HUES48 (cell line): Measurements from ENCODE around the gene LINC00305.

Experiments
- H3K27ac ChIP-seq: one replicate; pipeline ENCODE4 v1.7.0; 2013; ENCODE audit warnings: low read depth, low read length, inconsistent platforms
- H3K27me3 ChIP-seq: 2 replicates; pipeline ENCODE4 v1.6.1; 2013; ENCODE audit warnings: mild to moderate bottlenecking, low read length; ENCODE audit not compliant: control insufficient read depth, insufficient read depth
- H3K36me3 ChIP-seq: 2 replicates; pipeline ENCODE4 v1.6.1; 2013; ENCODE audit warnings: low read length; ENCODE audit not compliant: control insufficient read depth, insufficient read depth
- H3K4me1 ChIP-seq: 2 replicates; pipeline ENCODE4 v1.6.1; 2013; ENCODE audit warnings: mild to moderate bottlenecking, low read length; ENCODE audit not compliant: control insufficient read depth, insufficient read depth
- H3K4me3 ChIP-seq: 2 replicates; pipeline ENCODE4 v1.5.1; 2013; ENCODE audit warnings: mild to moderate bottlenecking, low read depth, low read length
- H3K9ac ChIP-seq: 2 replicates; pipeline ENCODE4 v1.6.1; 2013; ENCODE audit warnings: mild to moderate bottlenecking, low read depth, low read length, moderate library complexity
- H3K9me3 ChIP-seq: 2 replicates; pipeline ENCODE4 v1.6.1; 2013; ENCODE audit warnings: low read length; ENCODE audit not compliant: control insufficient read depth, insufficient read depth

LINC00305 gene

GRCh38 chr18:64032312-64032711 is 116.6 kb downstream of the LINC00305 start:
- H3K27me3 ChIP-seq = no peaks in the 10 kb centered on the region
- H3K9me3 ChIP-seq = no peaks in the 10 kb centered on the region
- no peak overlapping the region for H3K27ac ChIP-seq
- H3K4me3 ChIP-seq = no peak overlapping the region
- H3K4me1 ChIP-seq = no peaks in the 10 kb centered on the region; the same call in 1 of the 2 replicates
- no peaks in the 10 kb centered on the region for H3K36me3 ChIP-seq
- no peak overlapping the region for H3K9ac ChIP-seq

- H3K9me3 ChIP-seq = no peaks in the 10 kb centered on the region
- H3K27ac ChIP-seq = no peak overlapping the region
- no peaks in the 10 kb centered on the region for H3K27me3 ChIP-seq
- no peaks in the 10 kb centered on the region for H3K36me3 ChIP-seq
- no peaks in the 10 kb centered on the region; the same call in 1 of the 2 replicates for H3K4me1 ChIP-seq
- H3K9ac ChIP-seq = no peak overlapping the region
- no peak overlapping the region for H3K4me3 ChIP-seq
Measured at GRCh38 chr18:64031411-64031810, 117.5 kb downstream of the LINC00305 start.
